ENCODE results near the gene MCUR1. TPM values are rescaled to one million over a fixed set of nuclear protein-coding genes. Genes with fewer than 3 reads are reported as not detected.
"Not testable (repeated sequence)": the region's sequence is repeated elsewhere in the genome, so short reads cannot be mapped to it uniquely, and the experiment has no call there.

MCUR1 gene, protein sequence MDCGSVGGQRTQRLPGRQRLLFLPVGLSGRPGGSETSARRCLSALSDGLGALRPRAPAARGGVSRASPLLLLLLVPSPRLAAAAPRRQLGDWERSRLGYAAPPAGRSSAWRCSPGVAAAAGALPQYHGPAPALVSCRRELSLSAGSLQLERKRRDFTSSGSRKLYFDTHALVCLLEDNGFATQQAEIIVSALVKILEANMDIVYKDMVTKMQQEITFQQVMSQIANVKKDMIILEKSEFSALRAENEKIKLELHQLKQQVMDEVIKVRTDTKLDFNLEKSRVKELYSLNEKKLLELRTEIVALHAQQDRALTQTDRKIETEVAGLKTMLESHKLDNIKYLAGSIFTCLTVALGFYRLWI
- 10 to 100 TPM; 50.9 to 54.8 TPM for total RNA-seq
- polyA plus RNA-seq, result 8.4 TPM

DNA sequence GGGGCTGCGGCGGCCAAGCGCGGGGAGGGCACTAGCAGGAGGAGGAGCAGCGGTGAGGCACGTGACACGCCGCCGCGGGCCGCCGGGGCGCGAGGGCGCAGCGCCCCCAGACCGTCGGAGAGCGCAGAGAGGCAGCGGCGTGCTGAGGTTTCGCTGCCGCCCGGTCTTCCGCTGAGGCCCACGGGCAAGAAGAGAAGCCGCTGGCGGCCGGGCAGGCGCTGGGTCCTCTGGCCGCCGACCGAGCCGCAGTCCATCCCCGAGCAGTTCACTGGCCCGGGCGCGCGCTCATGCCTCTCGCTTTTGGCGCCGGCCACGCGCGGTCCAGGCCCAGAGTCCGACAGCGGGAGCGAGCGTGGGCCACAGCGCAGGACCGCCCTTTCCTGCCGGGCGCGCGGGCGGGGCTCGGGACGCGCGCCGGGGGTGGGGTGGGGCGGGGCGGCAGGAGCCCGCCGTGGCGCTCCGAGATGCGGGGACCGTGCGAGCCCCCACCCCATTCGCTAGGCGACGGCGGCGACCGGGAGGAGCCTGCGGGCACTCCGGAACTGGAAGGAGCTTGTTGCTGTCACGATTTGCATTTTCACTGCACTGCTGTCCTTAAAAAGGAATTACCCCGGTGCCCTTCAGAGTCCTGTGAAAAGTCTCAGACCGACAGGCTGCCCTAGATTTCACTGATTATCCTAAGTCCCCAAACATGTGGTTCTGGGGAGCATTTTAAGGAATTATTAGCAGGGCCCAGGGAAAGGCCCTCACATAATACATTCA is at the start of gene MCUR1:
Gene MCUR1 (minus strand): TSS at position 382 of the 762 bp plus-strand sequence. CDS start 128 bp downstream, at position 254.
- Histone ChIP-seq H3K27me3 (ENCODE audit: insufficient read depth, low read length, poor library complexity, severe bottlenecking) (no peaks in the 10 kb centered on the region), H3K9me3 (ENCODE audit: low read length) (no peaks in the 10 kb centered on the region), H3K4me1 (ENCODE audit: insufficient read depth, low read length) (peaks cover 18% of the 10 kb centered on the region), H3K36me3 (ENCODE audit: insufficient read depth, low read length) (no peaks in the 10 kb centered on the region), H3K4me3 (ENCODE audit: low read length) (peak within 1 kb of the TSS; percentile 79), H3K27ac (ENCODE audit: low read depth, low read length) (peak within 1 kb of the TSS; percentile 64)
- H3K4me3 Mint-ChIP-seq, result peak within 1 kb of the TSS; percentile 88 to 95 (median 90)
- no peaks in the 10 kb centered on the region for H3K9me3 Mint-ChIP-seq
- ChIA-PET POLR2A (interaction anchor here (0.6 to 1.6 kb wide), 3 partner anchors 43 to 484 kb away, joined by 3 to 9 read pairs (median 4); partner anchors contain the start of gene NOL7), CTCF (interaction anchor here (0.8 to 1.3 kb wide), 4 partner anchors 11 to 260 kb away, joined by 3 to 6 read pairs (median 3); no protein-coding TSS in a partner anchor)
- H3K4me1 Mint-ChIP-seq, result peaks cover 34 to 40% (median 39%) of the 10 kb centered on the region in 3 donors
- no peaks in the 10 kb centered on the region for H3K27me3 Mint-ChIP-seq
- peak within 1 kb of the TSS; percentile 55 to 95 (median 86) for H3K27ac Mint-ChIP-seq
- peak; percentile 70 to 85 (median 81) for DNase-seq
- peaks cover 0 to 4% (median 0%) of the 10 kb centered on the region in 3 donors for H3K36me3 Mint-ChIP-seq

DNA sequence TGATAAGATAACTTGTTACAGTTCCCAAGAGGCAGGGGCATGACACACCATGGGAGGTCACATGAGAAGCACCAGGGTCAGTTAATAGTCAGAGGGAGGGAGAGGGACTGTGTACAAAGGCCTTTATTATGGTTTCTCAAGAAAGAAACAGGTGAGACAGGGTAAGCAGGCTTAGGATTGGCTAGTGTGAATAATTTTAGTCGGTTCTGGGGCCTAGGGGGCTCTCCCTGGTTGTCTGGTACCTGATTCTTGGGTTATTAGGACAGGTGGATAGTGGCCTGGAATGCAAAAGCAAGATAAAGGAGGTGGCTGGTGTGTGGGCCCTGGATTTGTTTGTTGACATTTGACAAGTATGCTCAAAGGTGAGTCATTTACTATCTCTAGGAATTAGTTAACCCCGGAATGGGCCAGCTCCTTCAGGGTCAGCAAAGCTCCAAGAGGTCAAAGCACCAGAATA is 49.4 kb upstream of the MCUR1 start:
- Mint-ChIP-seq H3K27me3 (peaks cover 48 to 75% of the 10 kb centered on the region in 2 donors), H3K4me1 (peaks cover 0 to 6% (median 0%) of the 10 kb centered on the region in 3 donors), H3K9me3 (peaks cover 0 to 7% (median 0%) of the 10 kb centered on the region in 5 donors), H3K4me3 (no peak overlapping the region), H3K27ac (no peak overlapping the region), H3K36me3 (no peaks in the 10 kb centered on the region)
- Histone ChIP-seq H3K27ac (ENCODE audit: low read depth, low read length) (peak overlapping the region; percentile 24), H3K4me1 (ENCODE audit: insufficient read depth, low read length) (no peaks in the 10 kb centered on the region), H3K36me3 (ENCODE audit: insufficient read depth, low read length) (no peaks in the 10 kb centered on the region), H3K27me3 (ENCODE audit: insufficient read depth, low read length, poor library complexity, severe bottlenecking) (peaks cover 9% of the 10 kb centered on the region), H3K4me3 (ENCODE audit: low read length) (no peak overlapping the region), H3K9me3 (ENCODE audit: low read length) (no peaks in the 10 kb centered on the region)
- ChIA-PET CTCF (no interaction called here), POLR2A (no interaction called here)
- no peak for DNase-seq

GRCh38 chr6:13860556-13861185 is 46.3 kb upstream of the MCUR1 start:
- H3K4me3 Mint-ChIP-seq, result peak overlapping the region in 3 of 7 donors; percentile 18 to 76 (median 27)
- peaks cover 36 to 73% of the 10 kb centered on the region in 2 donors for H3K27me3 Mint-ChIP-seq
- not testable (repeated sequence) for DNase-seq

GRCh38 chr6:13859871-13860555 is 45.7 kb upstream of the MCUR1 start:
- peaks cover 9% of the 10 kb centered on the region for H3K27me3 ChIP-seq (ENCODE audit: insufficient read depth, low read length, poor library complexity, severe bottlenecking)
- no peak for DNase-seq
- H3K9me3 Mint-ChIP-seq, result peaks cover 0 to 7% (median 0%) of the 10 kb centered on the region in 5 donors
- no peaks in the 10 kb centered on the region for H3K36me3 ChIP-seq (ENCODE audit: insufficient read depth, low read length)
- no peak overlapping the region for H3K4me3 ChIP-seq (ENCODE audit: low read length)
- peak overlapping the region in 2 of 7 donors; percentile 27 to 76 for H3K4me3 Mint-ChIP-seq
- ChIA-PET POLR2A (no interaction called here), CTCF (interaction anchor here (2.2 to 2.7 kb wide), 2 partner anchors 11 to 14 kb away, joined by 4 to 10 read pairs; no protein-coding TSS in a partner anchor)
- H3K27ac ChIP-seq (ENCODE audit: low read depth, low read length), result no peak overlapping the region
- H3K36me3 Mint-ChIP-seq, result peaks cover 0 to 2% (median 0%) of the 10 kb centered on the region in 3 donors
- H3K27me3 Mint-ChIP-seq, result peaks cover 36 to 75% of the 10 kb centered on the region in 2 donors
- H3K4me1 ChIP-seq (ENCODE audit: insufficient read depth, low read length), result no peaks in the 10 kb centered on the region
- peaks cover 0 to 6% (median 0%) of the 10 kb centered on the region in 3 donors for H3K4me1 Mint-ChIP-seq
- no peaks in the 10 kb centered on the region for H3K9me3 ChIP-seq (ENCODE audit: low read length)
- H3K27ac Mint-ChIP-seq, result no peak overlapping the region

More at GRCh38 chr6:13860556-13861185, 46.3 kb upstream of the MCUR1 start:
- H3K36me3 ChIP-seq (ENCODE audit: insufficient read depth, low read length); H3K9me3 ChIP-seq (ENCODE audit: low read length); H3K27ac ChIP-seq (ENCODE audit: low read depth, low read length); POLR2A ChIA-PET; H3K4me1 Mint-ChIP-seq; H3K9me3 Mint-ChIP-seq; H3K4me1 ChIP-seq (ENCODE audit: insufficient read depth, low read length); H3K27me3 ChIP-seq (ENCODE audit: insufficient read depth, low read length, poor library complexity, severe bottlenecking); H3K36me3 Mint-ChIP-seq; H3K27ac Mint-ChIP-seq; H3K4me3 ChIP-seq (ENCODE audit: low read length): not testable (repeated sequence)
- CTCF ChIA-PET, result interaction anchor here (1.7 to 2.7 kb wide), 2 partner anchors 11 to 13 kb away, joined by 6 to 10 read pairs; no protein-coding TSS in a partner anchor

DNA sequence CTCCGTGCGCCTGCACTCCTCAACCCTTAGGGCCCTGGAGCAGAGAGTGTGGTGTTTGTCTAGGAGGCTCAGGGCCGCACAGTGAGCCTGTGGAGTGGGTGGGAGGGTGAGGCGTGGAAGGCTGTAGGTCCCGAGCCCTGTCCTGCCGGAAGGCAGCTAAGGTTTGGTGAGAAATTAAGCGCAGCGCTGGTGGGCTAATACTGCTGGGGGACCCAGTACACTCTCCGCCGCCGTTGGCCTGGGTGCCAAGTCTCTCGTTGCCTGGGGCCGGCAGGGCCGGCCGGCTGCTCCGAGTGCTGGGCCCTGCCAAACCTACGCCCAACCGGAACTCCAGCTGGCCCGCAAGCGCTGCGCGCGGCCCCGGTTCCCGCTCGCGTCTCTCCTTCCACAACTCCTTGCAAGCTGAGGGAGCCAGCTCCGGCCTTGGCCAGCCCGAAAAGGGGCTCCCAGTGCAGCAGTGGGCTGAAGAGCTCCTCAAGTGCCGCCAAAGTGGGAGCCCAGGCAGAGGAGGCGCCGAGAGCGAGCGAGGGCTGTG is 40.4 kb upstream of the MCUR1 start:
- Histone ChIP-seq H3K9me3 (ENCODE audit: low read length) (no peaks in the 10 kb centered on the region), H3K36me3 (ENCODE audit: insufficient read depth, low read length) (no peaks in the 10 kb centered on the region), H3K27me3 (ENCODE audit: insufficient read depth, low read length, poor library complexity, severe bottlenecking) (no peaks in the 10 kb centered on the region), H3K4me1 (ENCODE audit: insufficient read depth, low read length) (no peaks in the 10 kb centered on the region), H3K27ac (ENCODE audit: low read depth, low read length) (no peak overlapping the region), H3K4me3 (ENCODE audit: low read length) (no peak overlapping the region)
- CTCF ChIA-PET, result interaction anchor here (1.6 kb wide), 1 partner anchor 19 kb away, joined by 3 read pairs; no protein-coding TSS in a partner anchor
- H3K36me3 Mint-ChIP-seq, result peaks cover 0 to 2% (median 0%) of the 10 kb centered on the region in 3 donors
- POLR2A ChIA-PET, result no interaction called here
- no peaks in the 10 kb centered on the region for H3K4me1 Mint-ChIP-seq
- H3K9me3 Mint-ChIP-seq, result no peaks in the 10 kb centered on the region
- no peak overlapping the region for H3K4me3 Mint-ChIP-seq
- no peak for DNase-seq
- H3K27me3 Mint-ChIP-seq, result peaks cover 15 to 51% of the 10 kb centered on the region in 2 donors
- H3K27ac Mint-ChIP-seq, result no peak overlapping the region

- no peak for DNase-seq
- Histone ChIP-seq H3K27me3 (ENCODE audit: insufficient read depth, low read length, poor library complexity, severe bottlenecking) (no peaks in the 10 kb centered on the region), H3K27ac (ENCODE audit: low read depth, low read length) (no peak overlapping the region), H3K9me3 (ENCODE audit: low read length) (no peaks in the 10 kb centered on the region), H3K4me1 (ENCODE audit: insufficient read depth, low read length) (no peaks in the 10 kb centered on the region), H3K4me3 (ENCODE audit: low read length) (no peak overlapping the region), H3K36me3 (ENCODE audit: insufficient read depth, low read length) (no peaks in the 10 kb centered on the region)
- H3K36me3 Mint-ChIP-seq, result peaks cover 0 to 2% (median 0%) of the 10 kb centered on the region in 3 donors
- peaks cover 8 to 43% of the 10 kb centered on the region in 2 donors for H3K27me3 Mint-ChIP-seq
- no peak overlapping the region for H3K27ac Mint-ChIP-seq
- no peaks in the 10 kb centered on the region for H3K4me1 Mint-ChIP-seq
- ChIA-PET POLR2A (no interaction called here), CTCF (interaction anchor here (1.6 kb wide), 1 partner anchor 20 kb away, joined by 3 read pairs; no protein-coding TSS in a partner anchor)
- H3K9me3 Mint-ChIP-seq, result no peaks in the 10 kb centered on the region
- no peak overlapping the region for H3K4me3 Mint-ChIP-seq
These were observed 39.5 kb upstream of the MCUR1 start for GRCh38 chr6:13853871-13854270.

DNA sequence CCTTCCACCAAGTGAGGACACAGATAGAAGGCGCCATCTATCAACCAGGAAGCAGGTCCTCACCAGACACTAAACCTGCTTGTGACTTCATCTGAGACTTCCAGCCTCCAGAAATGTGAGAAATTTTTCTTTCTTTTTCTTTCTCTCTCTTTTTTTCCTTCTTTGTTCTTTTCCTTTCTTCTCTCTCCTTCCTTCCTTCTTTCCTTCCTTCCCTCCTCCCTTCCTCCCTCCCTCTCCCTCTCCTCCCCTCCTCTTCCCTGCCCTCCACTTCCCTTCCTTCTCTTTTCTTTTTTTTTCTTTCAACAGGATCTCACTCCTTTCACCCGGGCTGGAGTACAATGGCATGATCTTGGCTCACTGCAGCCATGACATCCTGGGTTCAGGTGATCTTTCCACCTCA is 37.4 kb upstream of the MCUR1 start:
- Histone ChIP-seq H3K4me3 (ENCODE audit: low read length) (no peak overlapping the region), H3K27ac (ENCODE audit: low read depth, low read length) (no peak overlapping the region), H3K9me3 (ENCODE audit: low read length) (no peaks in the 10 kb centered on the region), H3K4me1 (ENCODE audit: insufficient read depth, low read length) (no peaks in the 10 kb centered on the region), H3K36me3 (ENCODE audit: insufficient read depth, low read length) (no peaks in the 10 kb centered on the region), H3K27me3 (ENCODE audit: insufficient read depth, low read length, poor library complexity, severe bottlenecking) (no peaks in the 10 kb centered on the region)
- ChIA-PET POLR2A (no interaction called here), CTCF (no interaction called here)
- peaks cover 10 to 37% of the 10 kb centered on the region in 2 donors for H3K27me3 Mint-ChIP-seq
- no peaks in the 10 kb centered on the region for H3K4me1 Mint-ChIP-seq
- no peak for DNase-seq
- H3K9me3 Mint-ChIP-seq, result no peaks in the 10 kb centered on the region
- no peak overlapping the region for H3K4me3 Mint-ChIP-seq
- peaks cover 0 to 2% (median 0%) of the 10 kb centered on the region in 3 donors for H3K36me3 Mint-ChIP-seq
- no peak overlapping the region for H3K27ac Mint-ChIP-seq
